Subcutaneous abdominal adipose tissue (tissue), 5 donors: ENCODE data around the gene ECE2.
"Not testable (repeated sequence)": the region's sequence is repeated elsewhere in the genome, so short reads cannot be mapped to it uniquely, and the experiment has no call there.

Experiments used
- H3K27ac ChIP-seq: one replicate; pipeline ENCODE4 v1.7.0; 2013; ENCODE audit warnings: low read depth, mild to moderate bottlenecking, inconsistent platforms, low read length, moderate library complexity
- H3K27me3 ChIP-seq, 5 donors: one replicate each; pipeline ENCODE4 v1.7.0; 2013; ENCODE audit warnings: low read length in 5 of 5, inconsistent platforms in 1 of 5; ENCODE audit not compliant: control insufficient read depth in 5 of 5, insufficient read depth in 4 of 5
- H3K36me3 ChIP-seq, 5 donors: one replicate each; pipeline ENCODE4 v1.7.0; 2013; ENCODE audit warnings: low read length in 5 of 5; ENCODE audit not compliant: control insufficient read depth in 5 of 5, insufficient read depth in 5 of 5
- H3K4me1 ChIP-seq, 5 donors: one replicate each; pipeline ENCODE4 v1.7.0; 2013; ENCODE audit warnings: low read length in 5 of 5, mild to moderate bottlenecking in 3 of 5, moderate library complexity in 1 of 5; ENCODE audit not compliant: control insufficient read depth in 5 of 5, insufficient read depth in 5 of 5
- H3K4me3 ChIP-seq, 5 donors: one replicate each; pipeline ENCODE4 v1.7.0; 2013; ENCODE audit warnings: low read length in 5 of 5, low read depth in 1 of 5
- H3K9ac ChIP-seq, 5 donors: one replicate each; pipeline ENCODE4 v1.7.0; 2013; ENCODE audit warnings: low read length in 5 of 5, mild to moderate bottlenecking in 4 of 5, moderate library complexity in 3 of 5
- H3K9me3 ChIP-seq, 5 donors: one replicate each; pipeline ENCODE4 v1.7.0; 2013; ENCODE audit warnings: low read length in 5 of 5; ENCODE audit not compliant: control insufficient read depth in 5 of 5
- donor health status: healthy.
- donor health status: healthy.
- donor health status: healthy.
- donor health status: healthy.
- donor health status: healthy.

ECE2 gene

GRCh38 chr3:184257083-184257915, 18.5 kb upstream of the ECE2 start:
- H3K27ac ChIP-seq: no peak overlapping the region
- H3K4me3 ChIP-seq: no peak overlapping the region
- H3K36me3 ChIP-seq: no peaks in the 10 kb centered on the region
- H3K4me1 ChIP-seq: peaks cover 2 to 23% (median 21%) of the 10 kb centered on the region in 5 donors
- H3K9me3 ChIP-seq: no peaks in the 10 kb centered on the region
- peaks cover 17 to 31% (median 24%) of the 10 kb centered on the region in 5 donors for H3K27me3 ChIP-seq
- no peak overlapping the region for H3K9ac ChIP-seq

DNA sequence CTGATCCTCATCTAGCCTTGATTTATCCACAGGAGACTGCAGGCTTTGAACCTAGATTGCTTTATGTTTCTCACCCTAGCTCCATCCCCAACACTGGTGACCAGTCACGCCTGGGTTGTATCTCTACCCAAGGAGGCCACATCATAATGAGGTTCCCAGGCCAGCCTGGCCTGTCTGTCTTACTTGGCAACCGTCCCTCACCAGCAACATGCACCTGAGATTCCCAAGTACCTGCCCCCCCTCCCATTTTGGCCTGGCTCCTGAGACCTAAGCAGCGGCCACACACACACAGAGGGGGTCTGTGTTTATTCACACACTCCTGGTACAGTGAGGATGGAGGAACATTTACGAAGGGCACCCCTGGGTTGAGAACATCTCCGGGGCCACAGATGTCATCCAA, 16.9 kb upstream of the ECE2 start:
- Histone ChIP-seq H3K4me3 (no peak overlapping the region), H3K27ac (no peak overlapping the region), H3K9me3 (no peaks in the 10 kb centered on the region), H3K9ac (no peak overlapping the region), H3K4me1 (peaks cover 2 to 29% (median 22%) of the 10 kb centered on the region in 5 donors), H3K27me3 (peaks cover 23 to 41% (median 32%) of the 10 kb centered on the region in 5 donors), H3K36me3 (no peaks in the 10 kb centered on the region)

DNA sequence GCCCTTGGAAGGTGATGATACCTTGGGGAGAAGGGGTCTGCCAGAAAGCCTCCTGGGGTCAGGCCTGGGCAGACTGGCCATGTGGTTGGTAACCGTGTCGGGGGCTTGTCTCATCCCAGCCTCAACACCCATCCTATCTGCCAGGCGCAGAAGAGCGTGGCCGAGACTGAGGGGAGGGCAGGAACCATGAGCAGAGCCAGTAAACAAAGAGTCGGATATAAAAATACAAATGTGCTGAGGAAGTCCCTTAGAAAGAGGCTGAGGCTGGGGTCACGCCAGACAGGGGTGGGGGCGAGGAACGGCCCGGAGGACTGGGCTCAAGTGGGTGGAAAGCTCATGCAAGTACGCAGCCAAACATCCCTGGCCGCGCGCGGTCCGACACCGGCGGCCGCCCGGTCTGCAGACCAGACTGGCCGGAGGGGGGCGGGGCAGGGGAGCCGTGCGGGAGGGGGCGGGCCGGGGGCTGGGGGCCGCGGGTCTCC, 16.4 kb upstream of the ECE2 start:
- H3K27ac ChIP-seq: no peak overlapping the region
- peaks cover 2 to 29% (median 22%) of the 10 kb centered on the region in 5 donors for H3K4me1 ChIP-seq
- no peaks in the 10 kb centered on the region for H3K9me3 ChIP-seq
- no peak overlapping the region for H3K4me3 ChIP-seq
- no peaks in the 10 kb centered on the region for H3K36me3 ChIP-seq
- H3K27me3 ChIP-seq: peaks cover 23 to 43% (median 32%) of the 10 kb centered on the region in 5 donors
- no peak overlapping the region for H3K9ac ChIP-seq

DNA sequence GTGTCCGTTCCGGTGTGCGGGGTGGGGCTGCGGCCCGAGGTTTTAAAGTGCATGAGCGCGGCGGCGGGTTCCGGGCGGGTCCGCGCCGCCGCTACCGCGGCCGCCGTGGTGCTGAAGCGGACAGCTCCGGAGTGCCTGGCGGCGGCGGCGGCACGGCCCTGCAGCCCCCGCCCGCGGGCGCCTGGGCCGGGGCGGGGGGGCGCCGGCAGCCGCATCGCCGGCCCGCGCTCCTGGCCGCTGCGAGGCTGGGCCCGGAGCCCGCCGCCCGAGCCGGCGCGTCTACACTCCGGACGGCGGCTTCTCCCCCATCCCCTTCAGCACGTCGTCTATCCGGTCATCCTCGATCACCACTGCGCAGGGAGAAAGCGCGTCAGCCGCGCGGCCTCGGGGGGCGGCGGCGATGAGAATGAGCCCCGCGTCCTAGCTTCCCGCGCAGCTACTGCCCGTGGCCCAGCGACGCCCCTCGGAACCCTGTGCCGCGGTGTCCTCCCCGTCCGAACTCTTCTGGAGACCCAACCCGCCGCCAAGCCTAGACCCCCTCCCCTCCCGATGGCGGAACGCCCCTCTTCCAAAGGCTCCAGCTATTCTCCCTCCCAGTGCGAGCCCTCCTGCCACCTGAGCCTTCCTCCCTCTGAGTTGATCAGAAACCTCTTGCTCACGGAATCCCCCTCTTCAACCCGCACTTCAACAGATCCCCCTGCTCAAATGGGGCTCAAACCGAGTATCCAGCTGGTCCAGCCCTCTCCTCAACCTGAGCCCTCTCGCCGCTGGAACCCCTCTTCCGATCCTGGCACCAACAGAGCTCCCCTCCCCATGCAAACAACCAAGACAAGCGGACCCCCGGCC, 15.7 kb upstream of the ECE2 start:
- H3K27me3 ChIP-seq: peaks cover 27 to 46% (median 35%) of the 10 kb centered on the region in 5 donors
- no peaks in the 10 kb centered on the region for H3K9me3 ChIP-seq
- H3K27ac ChIP-seq: no peak overlapping the region
- no peak overlapping the region for H3K9ac ChIP-seq
- peak overlapping the region in 4 of 5 donors; percentile 29 to 47 (median 34) for H3K4me3 ChIP-seq
- H3K36me3 ChIP-seq: no peaks in the 10 kb centered on the region
- H3K4me1 ChIP-seq: peaks cover 2 to 29% (median 22%) of the 10 kb centered on the region in 5 donors

DNA sequence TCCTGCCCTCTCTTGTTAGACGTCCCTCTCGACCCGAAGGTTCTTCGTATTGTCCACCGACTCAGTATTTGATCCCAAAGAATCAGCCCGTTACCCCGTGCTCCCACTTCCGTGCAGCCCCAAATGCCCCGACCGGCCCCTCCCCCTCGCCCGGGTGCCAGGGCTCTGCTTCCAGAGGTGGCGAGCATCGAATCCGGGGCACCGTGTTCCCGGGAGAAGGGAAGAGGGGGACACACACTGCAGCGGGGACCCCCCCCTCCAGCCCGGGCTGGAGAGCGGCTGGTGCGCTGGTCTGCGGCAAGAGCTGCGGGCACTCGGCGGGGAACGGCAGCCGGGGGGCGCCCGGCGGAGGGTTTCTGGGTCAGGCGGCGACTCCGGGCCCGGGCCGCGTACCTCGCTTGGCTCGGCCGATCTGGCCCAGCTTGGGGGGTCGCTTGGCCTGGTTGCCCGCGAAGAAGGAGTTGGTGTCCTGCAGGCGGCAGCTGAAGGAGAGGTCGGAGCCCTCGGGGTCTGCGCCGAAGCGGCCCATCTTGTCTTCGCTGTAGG, 15.0 kb upstream of the ECE2 start:
- no peaks in the 10 kb centered on the region for H3K36me3 ChIP-seq
- no peak overlapping the region for H3K27ac ChIP-seq
- peaks cover 2 to 29% (median 22%) of the 10 kb centered on the region in 5 donors for H3K4me1 ChIP-seq
- no peaks in the 10 kb centered on the region for H3K9me3 ChIP-seq
- H3K4me3 ChIP-seq: peak overlapping the region in 4 of 5 donors; percentile 29 to 50 (median 44)
- H3K9ac ChIP-seq: no peak overlapping the region
- peaks cover 27 to 46% (median 35%) of the 10 kb centered on the region in 5 donors for H3K27me3 ChIP-seq

DNA sequence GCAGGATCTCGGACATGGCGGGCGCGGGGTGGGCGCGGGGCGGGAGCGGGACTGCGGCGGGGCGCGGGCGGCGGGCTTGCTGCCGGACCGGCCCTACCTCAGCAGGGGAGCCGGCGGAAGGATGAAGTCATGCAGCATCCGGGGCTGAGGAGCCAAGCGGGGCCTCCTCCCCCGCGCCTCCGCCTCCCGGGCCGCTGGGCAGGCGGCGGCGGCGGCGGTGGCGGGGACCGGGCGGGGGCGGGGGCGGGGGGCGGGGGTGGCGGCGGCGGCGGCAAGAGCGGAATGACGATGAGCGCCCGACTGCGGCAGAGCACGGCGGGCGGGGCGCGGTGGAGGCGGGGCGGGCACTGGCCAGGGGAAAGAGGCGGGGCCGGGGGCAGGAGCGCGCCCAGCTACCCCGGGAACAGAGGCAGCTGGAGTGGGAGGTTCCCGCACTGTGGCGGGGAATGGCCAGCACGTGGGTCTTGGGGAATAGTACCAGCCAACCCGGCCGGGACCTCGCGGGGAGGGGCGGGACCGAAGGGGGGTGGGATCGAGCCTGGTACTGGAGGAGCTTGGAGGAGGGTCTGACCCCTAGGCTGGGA, 14.5 kb upstream of the ECE2 start, which contains the start of gene CAMK2N2:
TSS of gene CAMK2N2 (minus strand) at position 284 of the 584 bp plus-strand sequence. CDS start at position 16, 268 bp downstream.
- Histone ChIP-seq H3K4me1 (peaks cover 2 to 29% (median 22%) of the 10 kb centered on the region in 5 donors), H3K9me3 (no peaks in the 10 kb centered on the region), H3K9ac (no peak within 1 kb of the TSS), H3K36me3 (no peaks in the 10 kb centered on the region), H3K27ac (no peak within 1 kb of the TSS), H3K4me3 (peak within 1 kb of the TSS; percentile 39 to 63 (median 53)), H3K27me3 (peaks cover 27 to 46% (median 35%) of the 10 kb centered on the region in 5 donors)

- Histone ChIP-seq H3K27me3 (peaks cover 27 to 46% (median 35%) of the 10 kb centered on the region in 5 donors), H3K4me1 (peaks cover 2 to 29% (median 22%) of the 10 kb centered on the region in 5 donors), H3K27ac (no peak overlapping the region), H3K4me3 (peak overlapping the region; percentile 39 to 63 (median 53)), H3K9me3 (no peaks in the 10 kb centered on the region), H3K9ac (no peak overlapping the region), H3K36me3 (no peaks in the 10 kb centered on the region)
Observed at GRCh38 chr3:184261854-184262763, 13.7 kb upstream of the ECE2 start.

DNA sequence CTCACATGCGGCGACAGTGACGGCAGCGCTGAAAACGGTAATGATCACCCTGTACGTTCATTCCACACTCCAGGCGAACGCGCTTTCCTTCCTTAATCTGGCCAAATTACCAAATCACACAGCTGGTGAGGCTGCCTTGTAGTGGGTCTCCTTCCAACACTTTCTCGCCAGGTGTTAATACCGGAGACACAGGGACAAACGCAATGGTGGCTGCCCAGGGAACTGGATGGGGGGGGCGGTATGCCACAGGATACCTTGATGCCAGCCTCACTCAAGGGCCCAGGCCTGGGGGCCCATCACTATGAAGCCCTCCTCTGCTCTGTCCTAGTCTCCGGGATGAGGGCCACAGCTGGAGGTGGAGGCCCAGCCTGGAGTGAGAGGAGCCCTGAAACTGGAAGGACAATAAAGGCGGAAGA, 13.1 kb upstream of the ECE2 start:
- H3K36me3 ChIP-seq: no peaks in the 10 kb centered on the region
- no peak overlapping the region for H3K27ac ChIP-seq
- H3K9ac ChIP-seq: no peak overlapping the region
- peaks cover 27 to 46% (median 35%) of the 10 kb centered on the region in 5 donors for H3K27me3 ChIP-seq
- H3K9me3 ChIP-seq: no peaks in the 10 kb centered on the region
- H3K4me1 ChIP-seq: peaks cover 2 to 29% (median 22%) of the 10 kb centered on the region in 5 donors
- no peak overlapping the region for H3K4me3 ChIP-seq

DNA sequence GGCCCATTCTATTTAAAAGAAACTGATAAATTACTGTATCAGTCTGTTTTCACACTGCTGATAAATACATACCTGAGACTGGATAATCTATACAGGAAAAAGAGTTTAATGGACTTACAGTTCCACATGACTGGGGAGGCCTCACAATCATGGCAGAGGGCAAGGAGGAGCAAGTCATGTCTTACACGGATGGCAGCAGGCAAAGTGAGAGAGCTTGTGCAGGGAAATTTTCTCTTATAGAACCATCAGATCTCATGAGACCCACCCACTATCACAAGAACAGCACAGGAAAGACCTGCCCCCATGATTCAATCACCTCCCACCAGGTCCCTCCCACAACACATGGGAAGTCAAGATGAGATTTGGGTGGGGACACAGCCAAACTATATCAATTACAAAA, 8.6 kb upstream of the ECE2 start:
- H3K9me3 ChIP-seq, H3K9ac ChIP-seq, H3K4me1 ChIP-seq, H3K4me3 ChIP-seq, H3K36me3 ChIP-seq, H3K27ac ChIP-seq: not testable (repeated sequence)
- peaks cover 9 to 16% (median 11%) of the 10 kb centered on the region in 5 donors for H3K27me3 ChIP-seq
